ENCODE measurements around the gene TM9SF4.

Gene TM9SF4

DNA sequence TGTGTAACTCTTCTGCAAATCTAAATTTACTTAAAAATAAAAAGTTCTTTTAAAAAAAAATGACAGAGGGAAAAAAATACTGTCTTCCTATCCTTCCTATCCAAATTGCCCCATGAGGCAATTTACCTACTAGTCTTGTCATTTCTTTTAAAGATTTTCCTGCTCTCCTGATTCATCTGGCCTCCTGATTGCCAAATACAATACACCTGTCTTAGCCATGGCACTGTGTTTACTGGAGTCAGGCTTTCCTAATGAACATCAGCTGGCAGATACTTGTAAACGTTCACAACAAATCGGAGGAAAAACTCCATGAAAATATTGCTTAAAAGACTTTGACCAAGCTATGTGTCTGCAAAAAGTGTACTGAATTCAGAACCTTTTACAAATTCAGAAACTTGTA, 21.5 kb downstream of the TM9SF4 start:
- no peak for DNase-seq

DNA sequence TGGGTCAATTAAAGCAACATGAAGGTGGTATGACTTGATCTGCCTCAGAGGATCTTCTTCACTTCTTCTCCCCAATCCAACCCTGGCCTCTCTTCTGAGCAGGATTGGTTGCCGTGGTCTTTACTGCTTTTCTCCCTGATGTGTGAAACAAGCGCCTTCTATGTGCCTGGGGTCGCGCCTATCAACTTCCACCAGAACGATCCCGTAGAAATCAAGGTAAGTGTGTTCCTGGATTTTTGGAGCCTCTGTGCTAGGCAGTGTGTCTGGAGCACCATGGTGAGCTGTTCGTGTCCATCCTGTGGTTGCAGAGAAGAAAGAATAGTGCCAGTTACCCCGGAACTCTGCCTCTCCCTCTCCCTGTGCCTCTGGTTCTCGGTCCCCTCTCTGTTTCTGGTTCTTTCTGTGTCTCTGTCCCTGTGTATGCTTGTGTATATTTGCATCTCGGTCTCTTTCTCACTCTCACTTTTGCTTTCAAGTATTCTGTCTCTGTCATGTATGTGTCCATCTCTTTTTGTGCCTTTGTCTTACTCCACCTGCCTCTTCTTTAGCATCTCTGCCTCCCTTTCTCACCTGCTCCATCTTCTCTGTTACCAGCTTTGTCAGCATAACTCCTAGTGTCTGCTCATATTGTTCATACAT, 23.5 kb downstream of the TM9SF4 start:
- DNase-seq = no peak

DNA sequence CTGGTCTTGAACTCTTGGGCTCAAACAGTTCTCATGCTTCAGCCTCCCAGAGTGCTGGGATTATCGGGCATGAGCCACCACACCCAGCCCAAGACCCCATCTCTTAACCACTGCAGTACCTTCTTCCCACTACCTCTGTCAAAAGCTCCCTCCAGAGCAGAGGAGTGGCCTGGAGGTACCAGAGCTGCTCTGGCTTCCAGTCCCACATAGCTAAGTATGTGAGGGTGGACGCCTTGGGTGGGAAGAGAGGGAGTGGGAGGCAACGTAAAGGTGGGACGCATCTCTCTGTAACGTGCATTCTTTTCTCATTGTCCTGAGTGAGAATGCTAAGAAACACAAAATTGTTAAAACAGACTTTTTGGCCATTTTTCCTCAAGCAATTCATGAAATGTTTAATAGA, 24.5 kb downstream of the TM9SF4 start:
- DNase-seq = no peak

DNA sequence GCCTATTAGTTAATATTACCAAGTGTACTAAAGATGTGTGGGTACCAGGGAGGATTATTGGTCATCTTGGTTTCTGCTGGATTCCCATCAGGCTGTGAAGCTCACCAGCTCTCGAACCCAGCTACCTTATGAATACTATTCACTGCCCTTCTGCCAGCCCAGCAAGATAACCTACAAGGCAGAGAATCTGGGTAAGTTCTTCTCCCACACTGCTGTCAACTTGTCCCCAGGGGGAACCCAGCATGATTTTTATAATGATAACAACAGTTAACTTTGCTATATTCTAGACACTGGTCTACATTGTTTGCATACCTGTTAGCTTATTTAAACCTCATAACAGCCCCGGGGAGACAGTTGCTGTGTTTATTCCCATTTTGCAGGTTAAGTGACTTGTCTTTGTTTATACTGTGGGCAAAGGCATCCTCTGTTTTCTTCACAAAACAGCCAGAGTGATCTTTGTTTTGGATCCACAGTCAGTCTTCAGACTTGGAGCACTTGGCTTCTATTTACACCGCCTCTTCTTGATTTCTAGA, 26.5 kb downstream of the TM9SF4 start:
- no peak for DNase-seq

DNA sequence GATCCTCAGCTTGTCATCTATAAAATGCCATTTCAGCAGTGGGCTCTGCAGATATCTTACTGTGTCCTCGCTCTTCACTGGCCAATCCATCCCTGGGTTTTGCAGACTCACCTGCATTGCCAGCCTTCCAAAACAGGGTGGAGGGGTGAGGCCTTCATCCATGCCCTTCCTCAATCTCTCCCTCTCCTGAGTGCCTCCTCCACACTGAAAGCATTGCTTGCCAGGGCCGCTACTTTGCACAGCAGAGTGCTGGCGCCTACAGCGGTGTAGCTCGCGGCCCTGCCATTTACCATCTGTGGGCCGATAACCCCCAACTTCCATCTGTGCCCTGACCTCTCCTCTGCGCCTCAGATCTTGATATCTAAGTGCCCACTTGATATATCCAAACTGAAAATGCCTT, 29.4 kb downstream of the TM9SF4 start:
- DNase-seq = no peak

DNA sequence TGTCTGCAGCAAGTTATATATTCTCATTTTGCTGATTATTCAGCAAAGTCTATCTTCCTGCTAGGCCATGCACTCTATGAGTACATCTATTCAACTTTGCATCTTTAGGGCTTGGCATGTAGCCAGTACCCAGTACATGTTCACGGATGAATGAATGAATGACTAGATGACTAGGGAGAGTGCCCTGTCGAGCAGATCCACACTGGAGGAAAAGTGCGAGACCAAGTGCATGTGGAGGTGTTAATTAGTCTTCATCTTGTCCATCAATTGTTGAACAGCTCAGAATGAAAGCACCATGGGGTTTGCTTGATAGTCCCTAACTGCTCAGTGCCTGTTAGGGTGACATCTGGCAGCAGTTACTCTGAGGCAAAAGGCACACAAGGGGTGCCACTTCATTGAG, 30.4 kb downstream of the TM9SF4 start:
- DNase-seq = no peak

DNA sequence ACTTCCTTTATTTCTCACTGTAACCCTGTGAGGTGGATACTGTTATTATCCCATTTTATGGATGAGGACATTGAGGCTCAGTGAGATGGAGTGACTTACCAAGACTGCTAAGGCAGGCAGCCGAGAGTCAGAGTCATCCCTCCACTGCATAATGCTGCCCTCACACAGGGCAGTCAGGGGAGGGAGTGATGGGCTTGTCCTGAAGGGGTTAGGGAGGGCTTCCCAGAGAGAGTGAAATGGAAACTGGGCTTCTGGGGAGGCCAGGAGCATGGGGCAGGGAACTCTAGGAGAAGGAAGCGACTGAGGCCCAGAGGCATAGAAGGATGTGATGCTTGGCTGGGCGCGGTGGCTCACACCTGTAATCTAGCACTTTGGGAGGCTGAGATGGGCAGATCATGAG, 31.1 kb downstream of the TM9SF4 start:
- no peak for DNase-seq

DNA sequence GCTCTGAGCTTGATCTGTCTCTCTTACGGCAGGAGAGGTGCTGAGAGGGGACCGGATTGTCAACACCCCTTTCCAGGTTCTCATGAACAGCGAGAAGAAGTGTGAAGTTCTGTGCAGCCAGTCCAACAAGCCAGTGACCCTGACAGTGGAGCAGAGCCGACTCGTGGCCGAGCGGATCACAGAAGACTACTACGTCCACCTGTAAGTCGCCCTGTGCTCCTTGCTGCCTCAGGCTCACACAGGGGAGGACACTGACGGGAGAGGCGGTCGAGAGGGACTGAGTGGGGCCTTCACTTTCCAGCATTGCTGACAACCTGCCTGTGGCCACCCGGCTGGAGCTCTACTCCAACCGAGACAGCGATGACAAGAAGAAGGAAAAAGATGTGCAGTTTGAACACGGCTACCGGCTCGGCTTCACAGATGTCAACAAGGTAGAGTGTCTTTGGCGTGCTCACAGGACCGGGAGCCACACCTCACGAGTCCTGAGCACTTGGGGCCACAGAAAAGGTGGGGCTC, 32.0 kb downstream of the TM9SF4 start:
- no peak for DNase-seq

DNA sequence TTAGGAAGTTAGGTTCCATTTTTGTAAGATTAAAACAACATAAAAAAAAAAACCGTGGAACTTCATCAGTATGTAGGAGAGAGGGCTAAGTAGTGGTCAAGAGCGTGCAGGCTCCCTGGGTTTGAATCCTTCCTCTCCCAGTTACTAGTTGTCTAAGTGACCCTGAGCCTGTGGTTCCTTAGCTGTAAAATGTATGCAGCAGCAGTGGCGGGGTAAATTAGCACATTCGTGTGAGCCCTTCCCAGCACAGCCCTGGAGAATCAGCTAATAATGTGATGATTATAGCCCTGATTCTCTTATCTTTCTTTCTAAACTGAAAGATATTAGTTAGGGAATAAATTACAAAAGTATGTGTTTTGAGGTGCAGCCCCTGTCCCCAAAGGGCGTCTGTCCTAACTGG, 32.6 kb downstream of the TM9SF4 start:
- DNase-seq = no peak

DNA sequence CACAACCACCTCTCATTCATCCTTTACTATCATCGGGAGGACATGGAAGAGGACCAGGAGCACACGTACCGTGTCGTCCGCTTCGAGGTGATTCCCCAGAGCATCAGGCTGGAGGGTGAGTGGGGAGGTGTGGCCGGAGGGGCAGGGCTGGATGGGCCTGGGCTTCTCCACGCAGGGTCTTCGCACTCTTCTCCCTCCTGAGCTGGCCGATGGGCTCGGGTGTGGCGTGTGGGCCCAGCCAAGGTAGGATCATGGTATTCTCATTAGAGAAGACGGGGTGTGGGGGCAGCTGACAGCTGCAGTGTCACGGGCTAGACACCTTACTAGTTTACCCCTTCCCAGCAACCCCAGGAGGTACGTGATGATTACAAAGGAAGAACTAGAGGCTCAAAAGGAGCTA, 33.5 kb downstream of the TM9SF4 start:
- no peak for DNase-seq

DNA sequence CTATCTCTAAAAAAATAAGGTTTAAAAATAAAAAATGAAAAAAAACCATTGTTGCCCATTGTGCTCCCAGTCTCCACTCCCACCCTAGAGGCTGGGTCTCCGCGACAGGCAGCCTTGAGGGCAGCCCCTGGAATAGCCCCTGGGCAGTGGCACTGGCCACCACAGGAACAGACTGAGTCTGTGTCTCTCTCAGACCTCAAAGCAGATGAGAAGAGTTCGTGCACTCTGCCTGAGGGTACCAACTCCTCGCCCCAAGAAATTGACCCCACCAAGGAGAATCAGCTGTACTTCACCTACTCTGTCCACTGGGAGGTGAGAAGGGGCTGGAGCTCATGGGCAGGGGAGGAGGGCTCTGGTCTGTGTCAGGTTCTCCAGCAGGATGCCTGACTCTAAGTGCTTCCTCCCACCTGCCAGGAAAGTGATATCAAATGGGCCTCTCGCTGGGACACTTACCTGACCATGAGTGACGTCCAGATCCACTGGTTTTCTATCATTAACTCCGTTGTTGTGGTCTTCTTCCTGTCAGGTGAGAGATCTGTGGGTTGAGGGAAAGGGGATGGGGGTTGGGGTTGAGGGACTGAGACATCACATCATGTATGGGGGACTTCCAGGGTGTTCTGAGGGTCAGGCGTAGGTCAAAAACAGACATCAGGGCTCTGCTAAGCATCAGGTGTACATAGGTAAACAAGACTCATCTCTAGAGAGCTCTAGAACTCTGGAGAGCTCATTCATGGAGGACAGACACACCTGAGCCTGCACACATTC, 35.6 kb downstream of the TM9SF4 start:
- no peak for DNase-seq

DNA sequence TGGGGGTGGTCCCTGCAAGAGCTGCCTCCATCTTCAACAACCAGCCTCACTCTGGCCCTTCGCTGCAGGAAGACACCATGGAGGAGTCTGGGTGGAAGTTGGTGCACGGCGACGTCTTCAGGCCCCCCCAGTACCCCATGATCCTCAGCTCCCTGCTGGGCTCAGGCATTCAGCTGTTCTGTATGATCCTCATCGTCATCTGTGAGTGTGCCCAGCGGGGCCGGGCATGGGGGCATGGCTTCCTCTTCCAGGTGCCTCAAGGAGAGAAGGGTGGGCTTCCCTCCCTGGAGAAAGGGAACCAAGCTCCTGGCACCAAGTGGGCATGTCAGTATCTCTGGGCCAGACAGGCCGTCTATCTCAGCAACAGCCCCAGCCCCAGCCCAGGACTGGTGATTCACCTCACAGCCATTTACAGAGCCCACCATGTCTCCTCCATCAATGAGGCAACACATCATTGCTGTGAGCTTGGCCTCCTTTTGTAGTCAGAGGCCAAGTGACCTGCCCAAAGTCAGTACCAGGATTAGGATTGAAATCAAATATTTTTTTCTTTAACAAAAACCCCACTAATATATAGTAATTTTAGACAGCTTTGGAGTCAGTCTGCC, 40.2 kb downstream of the TM9SF4 start:
- no peak for DNase-seq

DNA sequence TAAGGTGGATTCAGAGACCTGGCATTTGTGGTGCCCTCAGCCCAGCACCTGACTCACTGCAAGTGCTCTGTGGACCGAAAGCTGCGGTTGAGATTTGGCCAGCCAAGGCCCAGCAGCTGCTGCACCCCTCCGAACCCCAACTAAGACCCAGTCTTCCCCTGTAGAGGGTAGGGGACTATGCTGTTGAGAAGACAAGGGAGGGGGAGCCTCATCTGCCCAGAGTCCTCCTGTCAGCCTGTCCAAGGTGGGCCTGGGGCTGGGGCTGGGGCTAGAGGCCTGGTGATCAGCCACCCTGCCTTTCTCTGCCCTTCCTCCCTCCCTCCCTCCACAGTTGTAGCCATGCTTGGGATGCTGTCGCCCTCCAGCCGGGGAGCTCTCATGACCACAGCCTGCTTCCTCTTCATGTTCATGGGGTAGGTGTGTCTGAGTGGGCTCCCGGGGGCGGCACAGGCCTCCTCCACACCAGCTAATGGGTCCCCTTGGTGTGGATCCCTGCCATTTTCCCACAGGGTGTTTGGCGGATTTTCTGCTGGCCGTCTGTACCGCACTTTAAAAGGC, 40.9 kb downstream of the TM9SF4 start:
- DNase-seq = no peak

DNA sequence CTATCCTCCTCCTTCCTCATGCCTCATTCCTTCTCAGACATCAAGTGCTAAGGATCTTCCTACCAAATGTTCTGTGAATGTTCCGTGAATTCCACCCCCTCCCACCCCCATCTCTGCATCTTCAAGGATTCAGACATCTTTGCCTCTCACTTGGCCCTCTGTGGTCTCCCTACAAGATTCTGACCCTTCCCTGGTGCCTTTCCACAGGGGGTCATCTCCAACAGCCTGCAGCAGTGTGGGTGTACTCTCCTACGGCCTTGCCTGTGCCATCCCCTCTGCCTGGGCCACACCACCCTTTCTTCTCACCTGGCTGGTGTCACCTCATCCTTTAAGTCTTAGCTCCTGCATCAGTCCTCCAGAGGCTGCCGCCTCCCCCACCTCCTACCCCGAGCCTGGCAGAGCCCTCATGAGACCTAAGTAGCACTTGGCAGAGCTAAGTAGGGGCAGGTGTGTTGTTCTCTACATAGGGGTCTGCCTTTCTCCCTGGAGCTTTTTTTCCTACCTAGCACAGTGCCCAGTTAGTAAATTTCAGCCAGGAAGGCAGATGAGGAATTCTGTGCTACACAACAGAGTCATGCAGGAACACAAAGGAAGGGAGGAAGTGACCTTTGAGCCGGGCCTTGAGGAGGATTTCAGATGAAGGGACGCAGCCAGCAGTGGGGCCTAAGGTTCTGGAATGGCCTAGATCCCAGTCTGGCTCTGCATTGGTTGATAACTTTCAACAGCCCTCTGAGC, 43.1 kb downstream of the TM9SF4 start:
- no peak for DNase-seq

DNA sequence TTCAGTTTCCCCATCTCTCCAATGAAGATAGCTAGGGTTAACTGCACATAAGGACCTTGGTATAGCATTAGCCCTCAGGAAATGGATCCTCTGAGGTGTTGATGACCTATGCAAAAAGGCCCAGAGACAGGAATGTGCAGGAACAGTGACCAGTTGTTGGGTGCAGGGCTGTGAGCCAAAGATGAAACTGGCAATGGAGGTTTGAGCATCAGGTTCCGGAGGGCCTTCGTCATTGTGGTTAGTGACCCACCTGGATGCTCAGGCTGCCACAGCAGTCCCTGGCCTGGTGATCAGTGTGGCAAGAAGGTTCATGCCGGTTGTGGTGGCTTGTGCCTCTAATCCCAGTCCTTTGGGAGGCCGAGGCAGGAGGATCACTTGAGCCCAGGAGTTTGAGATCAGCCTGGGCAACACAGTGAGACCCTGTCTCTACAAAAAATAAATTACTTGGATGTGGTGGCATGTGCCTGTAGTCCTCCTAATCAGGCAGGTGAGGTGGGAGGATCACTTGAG, 43.7 kb downstream of the TM9SF4 start:
- DNase-seq = no peak

DNA sequence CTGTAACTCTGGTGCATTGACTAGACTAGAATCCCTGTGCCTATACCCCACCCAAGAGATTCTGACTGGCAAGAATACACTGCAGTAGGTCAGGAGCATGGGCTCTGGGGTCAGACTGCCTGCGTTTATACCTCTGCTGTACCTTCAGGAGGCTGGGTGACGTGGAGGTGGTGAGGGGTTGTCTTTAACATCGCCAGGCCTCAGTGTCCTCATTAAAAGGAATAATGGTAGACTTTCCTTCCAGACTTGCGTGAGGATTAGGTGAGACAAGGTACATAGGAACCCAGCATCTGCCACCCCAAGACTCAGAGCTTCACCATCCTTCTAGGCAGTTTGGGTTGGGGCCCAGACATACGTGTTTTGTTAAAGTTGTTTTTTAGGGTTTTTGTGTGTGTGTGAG, 44.3 kb downstream of the TM9SF4 start:
- no peak for DNase-seq

DNA sequence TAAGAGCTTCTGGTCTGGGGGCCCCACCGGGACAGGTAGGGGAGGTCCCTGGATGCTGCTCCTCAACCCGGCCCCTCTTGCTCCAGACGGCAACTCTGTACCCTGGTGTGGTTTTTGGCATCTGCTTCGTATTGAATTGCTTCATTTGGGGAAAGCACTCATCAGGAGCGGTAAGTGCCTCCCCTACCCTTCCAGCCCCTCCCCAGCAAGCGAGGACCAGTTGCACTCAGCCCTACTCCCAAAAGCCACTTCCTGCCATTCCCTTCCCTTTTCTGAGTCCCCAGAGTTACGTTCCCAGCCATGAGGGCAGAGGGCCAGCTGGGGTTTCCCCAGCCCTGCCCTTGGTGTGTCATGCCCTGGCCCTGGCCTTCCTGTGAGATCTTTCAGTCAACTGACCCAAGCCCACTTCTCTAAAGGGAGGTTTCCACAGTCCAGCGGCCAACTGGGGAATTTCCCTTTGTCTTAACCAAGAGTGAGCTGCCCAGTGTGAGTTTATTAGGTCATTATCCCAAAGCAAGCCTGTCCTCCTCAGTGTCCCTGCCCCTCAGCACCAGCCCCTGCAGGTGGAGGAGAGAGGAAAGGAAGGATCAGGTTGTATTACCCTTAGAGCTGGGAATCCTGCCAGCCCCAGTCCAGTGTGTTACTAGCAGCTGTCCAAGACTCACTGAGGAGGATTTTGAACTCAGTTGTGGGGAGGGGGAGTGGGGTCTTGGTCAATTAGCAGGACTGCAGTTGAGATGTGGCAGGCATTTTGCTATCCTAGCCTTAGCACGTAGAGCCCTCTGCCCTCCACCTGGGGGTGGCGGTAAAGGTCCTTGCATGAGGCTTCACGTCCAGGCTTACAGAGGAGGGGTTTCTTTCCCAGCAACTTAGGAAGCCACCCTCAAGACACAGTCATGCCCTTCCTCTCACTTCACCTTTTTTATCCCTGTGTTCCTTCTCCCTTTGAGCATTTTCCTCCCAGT, 45.8 kb downstream of the TM9SF4 start:
- peak; percentile 29 to 49 for DNase-seq

DNA sequence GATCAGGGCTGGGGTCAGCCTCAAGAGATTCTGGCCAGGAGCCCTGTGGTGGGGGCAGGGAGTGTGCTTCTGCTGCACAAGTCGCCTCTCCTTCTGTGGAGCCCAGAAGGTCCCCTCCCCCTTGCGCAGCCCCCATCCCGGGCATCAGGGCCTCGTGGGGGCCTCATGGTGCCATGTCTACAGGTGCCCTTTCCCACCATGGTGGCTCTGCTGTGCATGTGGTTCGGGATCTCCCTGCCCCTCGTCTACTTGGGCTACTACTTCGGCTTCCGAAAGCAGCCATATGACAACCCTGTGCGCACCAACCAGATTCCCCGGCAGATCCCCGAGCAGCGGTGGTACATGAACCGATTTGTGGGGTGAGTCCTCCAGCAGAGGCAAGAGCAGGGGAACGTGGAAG, 48.1 kb downstream of the TM9SF4 start:
- no peak for DNase-seq

DNA sequence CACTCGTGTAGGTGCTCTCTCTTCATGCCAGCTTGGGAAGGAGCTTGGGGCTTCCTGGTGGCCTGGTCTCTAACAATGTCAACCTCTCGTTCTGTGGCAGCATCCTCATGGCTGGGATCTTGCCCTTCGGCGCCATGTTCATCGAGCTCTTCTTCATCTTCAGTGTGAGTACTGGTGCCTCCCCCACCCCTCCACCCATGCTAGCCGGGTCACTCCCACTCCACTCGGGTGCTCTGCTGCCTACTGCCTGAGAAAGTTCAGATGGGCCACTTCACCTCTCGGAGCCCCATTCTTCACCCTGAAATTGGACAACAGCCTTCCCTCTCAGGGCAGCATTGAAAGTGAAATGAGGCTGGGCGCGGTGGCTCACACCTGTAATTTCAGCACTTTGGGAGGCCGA, 48.8 kb downstream of the TM9SF4 start:
- DNase-seq = no peak

DNA sequence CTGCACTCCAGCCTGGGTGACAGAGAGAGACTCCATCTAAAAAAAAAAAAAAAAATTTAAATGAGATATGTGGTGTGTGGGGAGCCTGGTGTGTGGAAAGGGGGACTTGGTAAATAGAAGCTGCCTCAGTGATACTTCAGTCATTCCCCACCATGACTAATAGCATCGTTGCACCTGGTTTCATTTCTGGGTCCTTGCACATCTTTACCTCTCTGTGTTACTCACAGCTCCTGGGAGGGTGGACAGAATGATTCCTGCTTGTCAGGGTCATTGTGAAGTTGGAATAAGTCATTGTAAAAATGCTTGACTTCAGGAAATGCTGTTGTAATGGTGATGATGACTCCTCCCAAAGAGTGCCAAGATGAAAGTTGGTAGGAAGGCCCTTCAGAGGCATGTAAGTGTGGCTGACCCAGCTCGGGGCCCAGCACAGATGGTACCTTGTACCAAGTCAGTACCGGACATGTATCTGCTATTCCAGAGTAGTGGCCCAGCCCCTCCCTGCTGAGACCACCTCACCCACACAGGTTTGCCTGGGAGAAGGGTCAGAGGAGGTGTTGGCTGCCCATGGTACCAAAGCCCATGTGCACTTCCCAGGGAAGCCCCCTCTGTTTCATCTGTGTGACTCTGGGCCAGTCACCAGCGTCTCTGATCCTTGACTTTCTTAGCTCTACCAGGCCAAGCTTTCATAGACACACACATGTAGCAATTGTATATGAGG, 49.6 kb downstream of the TM9SF4 start:
- DNase-seq = peak in 1 of 2 experiments; percentile 26

DNA sequence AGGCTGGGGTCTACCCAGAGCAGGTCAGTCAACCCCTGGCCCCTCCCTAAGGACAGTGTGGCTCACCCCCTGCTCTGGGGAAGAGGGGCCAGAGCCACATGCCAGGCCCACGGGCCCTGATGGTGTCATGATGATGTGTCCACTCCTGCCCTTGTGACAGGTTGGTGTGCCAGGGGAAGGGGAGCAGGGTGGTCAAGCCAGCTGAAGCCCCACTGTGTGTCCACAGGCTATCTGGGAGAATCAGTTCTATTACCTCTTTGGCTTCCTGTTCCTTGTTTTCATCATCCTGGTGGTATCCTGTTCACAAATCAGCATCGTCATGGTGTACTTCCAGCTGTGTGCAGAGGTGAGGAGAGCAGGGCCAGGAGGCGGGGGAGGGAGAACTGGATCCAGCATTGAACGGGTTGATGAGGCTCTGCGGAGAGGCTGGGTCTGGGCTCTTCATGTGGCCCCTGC, 50.3 kb downstream of the TM9SF4 start:
- DNase-seq = no peak
